CD4-positive, alpha-beta T cell treated with Interleukin-4 for 1 hour (primary cell): ENCODE data around the gene NSD1.

Experiments used
- DNase-seq, 2 donors: peaks; one replicate each; pipeline ENCODE4 v3.0.0-alpha.2; 2020 to 2022

The NSD1 gene

GRCh38 chr5:177183142-177183541 lies 49.6 kb downstream of the NSD1 start:
- no peak for DNase-seq

GRCh38 chr5:177183766-177184360 lies 50.3 kb downstream of the NSD1 start:
- no peak for DNase-seq

GRCh38 chr5:177185993-177186392 lies 52.4 kb downstream of the NSD1 start:
- no peak for DNase-seq

- DNase-seq: no peak
Observed at GRCh38 chr5:177186645-177187044, 53.1 kb downstream of the NSD1 start.

GRCh38 chr5:177188775-177189174 lies 55.2 kb downstream of the NSD1 start:
- DNase-seq: no peak

GRCh38 chr5:177189416-177189815 lies 55.8 kb downstream of the NSD1 start:
- DNase-seq: no peak

GRCh38 chr5:177189965-177190364 lies 56.4 kb downstream of the NSD1 start:
- no peak for DNase-seq

- no peak for DNase-seq
Observed at GRCh38 chr5:177194268-177194667, 60.7 kb downstream of the NSD1 start.

- DNase-seq: no peak
Observed at GRCh38 chr5:177195307-177195952, 61.9 kb downstream of the NSD1 start.

GRCh38 chr5:177198738-177199137 lies 65.2 kb downstream of the NSD1 start:
- DNase-seq: no peak

- DNase-seq: no peak
Observed at GRCh38 chr5:177204281-177204680, 70.7 kb downstream of the NSD1 start.

- DNase-seq: no peak
Observed at GRCh38 chr5:177209610-177210009, 76.0 kb downstream of the NSD1 start.

GRCh38 chr5:177212242-177212641 lies 78.7 kb downstream of the NSD1 start:
- DNase-seq: no peak

- DNase-seq: no peak
Observed at GRCh38 chr5:177220576-177220975, 87.0 kb downstream of the NSD1 start.

GRCh38 chr5:177222269-177222668 lies 88.7 kb downstream of the NSD1 start:
- DNase-seq: no peak

- no peak for DNase-seq
Observed at GRCh38 chr5:177225798-177226197, 92.2 kb downstream of the NSD1 start.

GRCh38 chr5:177226860-177227259 lies 93.3 kb downstream of the NSD1 start:
- no peak for DNase-seq

- no peak for DNase-seq
Observed at GRCh38 chr5:177228751-177229150, 95.2 kb downstream of the NSD1 start.

GRCh38 chr5:177230660-177231059 lies 97.1 kb downstream of the NSD1 start:
- no peak for DNase-seq

- no peak for DNase-seq
Observed at GRCh38 chr5:177231479-177232250, 98.1 kb downstream of the NSD1 start.

- no peak for DNase-seq
Observed at GRCh38 chr5:177232358-177232757, 98.8 kb downstream of the NSD1 start.

- DNase-seq: no peak
Observed at GRCh38 chr5:177232761-177233160, 99.2 kb downstream of the NSD1 start.

GRCh38 chr5:177233206-177233605 lies 99.6 kb downstream of the NSD1 start:
- no peak for DNase-seq

GRCh38 chr5:177233802-177234201 lies 100.2 kb downstream of the NSD1 start:
- DNase-seq: no peak
